SU-DHL-6 (cell line): ENCODE data around the gene C11orf97.

ENCODE experiments used
- EZH2phosphoT487 ChIP-seq: fragments of 200-600 bp; sonication (generic), shearing (Covaris generic); conservative IDR thresholded peaks from 2 replicates; pipeline ENCODE4 v1.6.1; 2018; ENCODE audit warnings: mild to moderate bottlenecking, antibody characterized with exemption, low read length, moderate library complexity, mixed read lengths
- TF ChIP-seq, protein P1 (sequence below): fragments of 200-600 bp; sonication (generic); IDR thresholded peaks from one replicate; pipeline ENCODE4 v1.5.1; 2017; ENCODE audit warnings: antibody characterized with exemption, mild to moderate bottlenecking, low read length, moderate library complexity; ENCODE audit not compliant: insufficient read depth, poor library complexity, severe bottlenecking

DNA sequence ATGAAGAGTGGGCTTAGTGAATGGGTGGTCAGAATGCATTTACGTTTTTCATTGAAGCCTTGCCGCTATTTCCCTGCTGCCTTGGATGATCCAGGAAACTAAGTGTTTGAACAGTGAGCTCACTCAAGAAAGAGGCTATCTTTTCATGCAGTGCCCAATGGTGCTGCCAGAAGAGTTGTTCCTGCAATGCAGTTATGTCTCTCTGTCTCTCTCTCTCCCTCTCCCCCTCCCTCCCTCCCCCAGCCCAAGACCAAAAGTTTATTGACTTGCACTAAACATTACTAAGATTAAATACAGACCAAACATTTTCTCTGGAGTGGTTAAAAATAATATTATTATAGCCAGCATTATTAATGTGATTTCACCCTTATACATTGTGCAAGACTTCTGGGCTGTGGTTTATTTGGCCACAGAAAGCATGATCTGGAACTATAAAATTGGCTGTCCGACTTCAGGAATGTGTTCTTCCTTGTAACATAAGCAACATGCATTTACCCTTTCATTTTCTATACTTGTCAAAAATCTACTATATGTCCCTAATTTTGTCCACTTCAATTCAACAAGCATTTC lies 24.9 kb downstream of the C11orf97 start:
- TF ChIP-seq, protein P1, sequence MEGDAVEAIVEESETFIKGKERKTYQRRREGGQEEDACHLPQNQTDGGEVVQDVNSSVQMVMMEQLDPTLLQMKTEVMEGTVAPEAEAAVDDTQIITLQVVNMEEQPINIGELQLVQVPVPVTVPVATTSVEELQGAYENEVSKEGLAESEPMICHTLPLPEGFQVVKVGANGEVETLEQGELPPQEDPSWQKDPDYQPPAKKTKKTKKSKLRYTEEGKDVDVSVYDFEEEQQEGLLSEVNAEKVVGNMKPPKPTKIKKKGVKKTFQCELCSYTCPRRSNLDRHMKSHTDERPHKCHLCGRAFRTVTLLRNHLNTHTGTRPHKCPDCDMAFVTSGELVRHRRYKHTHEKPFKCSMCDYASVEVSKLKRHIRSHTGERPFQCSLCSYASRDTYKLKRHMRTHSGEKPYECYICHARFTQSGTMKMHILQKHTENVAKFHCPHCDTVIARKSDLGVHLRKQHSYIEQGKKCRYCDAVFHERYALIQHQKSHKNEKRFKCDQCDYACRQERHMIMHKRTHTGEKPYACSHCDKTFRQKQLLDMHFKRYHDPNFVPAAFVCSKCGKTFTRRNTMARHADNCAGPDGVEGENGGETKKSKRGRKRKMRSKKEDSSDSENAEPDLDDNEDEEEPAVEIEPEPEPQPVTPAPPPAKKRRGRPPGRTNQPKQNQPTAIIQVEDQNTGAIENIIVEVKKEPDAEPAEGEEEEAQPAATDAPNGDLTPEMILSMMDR = no peak
- TF ChIP-seq EZH2phosphoT487 = no peak
